Suprapubic skin (tissue), 4 donors: ENCODE measurements around the gene NSMF. TPM values are rescaled to one million over a fixed set of nuclear protein-coding genes. Genes with fewer than 3 reads are reported as not detected.
A peak's percentile ranks its signal among the peaks of the same experiment; 100 is the strongest.

ENCODE experiments used
- DNase-seq, 2 donors: peaks; one replicate each; pipeline ENCODE4 v3.0.0-alpha.2; 2019; ENCODE audit warnings: low spot score in 2 of 2
- H3K27ac ChIP-seq: fragments of 200-600 bp; sonication (generic); one replicate; pipeline ENCODE4 v1.5.1; 2019
- H3K27me3 ChIP-seq: fragments of 200-600 bp; sonication (generic); one replicate; pipeline ENCODE4 v1.5.1; 2019
- H3K36me3 ChIP-seq: fragments of 200-600 bp; sonication (generic); one replicate; pipeline ENCODE4 v1.5.1; 2019
- H3K4me1 ChIP-seq: fragments of 200-600 bp; sonication (generic); one replicate; pipeline ENCODE4 v1.5.1; 2019
- H3K4me3 ChIP-seq: fragments of 200-600 bp; sonication (generic); one replicate; pipeline ENCODE4 v1.5.1; 2019; ENCODE audit warnings: mild to moderate bottlenecking
- H3K9me3 ChIP-seq: fragments of 200-600 bp; sonication (generic); one replicate; pipeline ENCODE4 v1.5.1; 2019
- EP300 ChIP-seq: sonication (generic); formaldehyde crosslinking; IDR thresholded peaks from one replicate; pipeline ENCODE4 v1.6.1; 2017; ENCODE audit warnings: antibody characterized with exemption
- POLR2A ChIP-seq, 2 donors: fragments of 450-650 bp; IDR thresholded peaks; one replicate each; pipeline ENCODE4 v1.6.1; 2017; ENCODE audit warnings: antibody characterized with exemption in 2 of 2, mild to moderate bottlenecking in 2 of 2, moderate library complexity in 2 of 2
- POLR2AphosphoS5 ChIP-seq, 3 donors: sonication (generic); formaldehyde crosslinking; IDR thresholded peaks; one replicate each; pipeline ENCODE4 v1.6.1; 2017; ENCODE audit warnings: antibody characterized with exemption in 3 of 3
- WGBS: methylation state at CpG from one replicate; pipeline ENCODE4 v1.1.5; 2018; 5-methylcytosine and 5-hydroxymethylcytosine counted together
- total RNA-seq, 4 donors: library from RNA; depleted of rRNA; stranded (reverse); fragments of >200 nt; gene quantifications; one replicate each; pipeline ENCODE4 v1.1.0, GENCODE V29; 2016
- TF ChIP-seq, protein P1 (sequence below), 2 donors: fragments of 200-600 bp in 1 of 2; fragments of 450-650 bp in 1 of 2; sonication (generic) in 1 of 2; IDR thresholded peaks; one replicate each; pipeline ENCODE4 v1.5.1; 2016 to 2019; ENCODE audit warnings: antibody characterized with exemption in 2 of 2, mild to moderate bottlenecking in 1 of 2, moderate library complexity in 1 of 2

NSMF gene
- total RNA-seq, 4 donors from 2014 or later: 36.1 to 48.1 (median 39.8) TPM

GRCh38 chr9:137434498-137435380 is 24.4 kb downstream of the NSMF start:
- 0% methylated on average over 1 of the region's 43 CpGs for WGBS
- H3K9me3 ChIP-seq: no peaks in the 10 kb centered on the region
- peak in 1 of 2 donors; percentile 62 for DNase-seq
- no peak overlapping the region for H3K4me3 ChIP-seq
- H3K27ac ChIP-seq: no peak overlapping the region
- TF ChIP-seq, protein P1, sequence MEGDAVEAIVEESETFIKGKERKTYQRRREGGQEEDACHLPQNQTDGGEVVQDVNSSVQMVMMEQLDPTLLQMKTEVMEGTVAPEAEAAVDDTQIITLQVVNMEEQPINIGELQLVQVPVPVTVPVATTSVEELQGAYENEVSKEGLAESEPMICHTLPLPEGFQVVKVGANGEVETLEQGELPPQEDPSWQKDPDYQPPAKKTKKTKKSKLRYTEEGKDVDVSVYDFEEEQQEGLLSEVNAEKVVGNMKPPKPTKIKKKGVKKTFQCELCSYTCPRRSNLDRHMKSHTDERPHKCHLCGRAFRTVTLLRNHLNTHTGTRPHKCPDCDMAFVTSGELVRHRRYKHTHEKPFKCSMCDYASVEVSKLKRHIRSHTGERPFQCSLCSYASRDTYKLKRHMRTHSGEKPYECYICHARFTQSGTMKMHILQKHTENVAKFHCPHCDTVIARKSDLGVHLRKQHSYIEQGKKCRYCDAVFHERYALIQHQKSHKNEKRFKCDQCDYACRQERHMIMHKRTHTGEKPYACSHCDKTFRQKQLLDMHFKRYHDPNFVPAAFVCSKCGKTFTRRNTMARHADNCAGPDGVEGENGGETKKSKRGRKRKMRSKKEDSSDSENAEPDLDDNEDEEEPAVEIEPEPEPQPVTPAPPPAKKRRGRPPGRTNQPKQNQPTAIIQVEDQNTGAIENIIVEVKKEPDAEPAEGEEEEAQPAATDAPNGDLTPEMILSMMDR (IDR thresholded peaks at IDR 0.05): no peak
- H3K27me3 ChIP-seq: peaks cover 31% of the 10 kb centered on the region
- H3K4me1 ChIP-seq: peaks cover 19% of the 10 kb centered on the region
- H3K36me3 ChIP-seq: no peaks in the 10 kb centered on the region

DNA sequence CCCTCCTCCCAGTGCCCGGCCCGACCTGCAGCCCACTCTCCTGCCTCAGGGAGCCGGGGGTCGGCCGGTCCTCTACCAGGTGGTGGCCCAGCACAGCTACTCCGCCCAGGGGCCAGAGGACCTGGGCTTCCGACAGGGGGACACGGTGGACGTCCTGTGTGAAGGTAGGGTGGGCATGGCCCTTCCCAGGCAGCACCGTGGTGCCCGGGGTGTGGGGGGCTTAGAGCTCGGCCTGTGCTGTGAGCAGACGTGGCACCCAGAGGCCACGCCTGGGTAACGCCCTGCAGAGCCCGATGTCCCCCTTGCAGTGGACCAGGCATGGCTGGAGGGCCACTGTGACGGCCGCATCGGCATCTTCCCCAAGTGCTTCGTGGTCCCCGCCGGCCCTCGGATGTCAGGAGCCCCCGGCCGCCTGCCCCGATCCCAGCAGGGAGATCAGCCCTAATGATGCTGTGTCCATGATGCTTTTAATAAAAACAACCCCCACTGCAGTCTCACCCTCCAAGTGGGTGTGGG is 25.2 kb downstream of the NSMF start:
- H3K27ac ChIP-seq: no peak overlapping the region
- 92% methylated on average over 11 of the region's 26 CpGs for WGBS
- H3K36me3 ChIP-seq: no peaks in the 10 kb centered on the region
- peak in 1 of 2 donors; percentile 57 for DNase-seq
- peaks cover 19% of the 10 kb centered on the region for H3K4me1 ChIP-seq
- H3K27me3 ChIP-seq: peaks cover 31% of the 10 kb centered on the region
- no peaks in the 10 kb centered on the region for H3K9me3 ChIP-seq
- H3K4me3 ChIP-seq: no peak overlapping the region
- TF ChIP-seq POLR2AphosphoS5 (IDR thresholded peaks at IDR 0.05) (no peak), POLR2A (IDR thresholded peaks at IDR 0.05) (no peak), EP300 (no peak)
- TF ChIP-seq, protein P1 (IDR thresholded peaks at IDR 0.05): no peak

DNA sequence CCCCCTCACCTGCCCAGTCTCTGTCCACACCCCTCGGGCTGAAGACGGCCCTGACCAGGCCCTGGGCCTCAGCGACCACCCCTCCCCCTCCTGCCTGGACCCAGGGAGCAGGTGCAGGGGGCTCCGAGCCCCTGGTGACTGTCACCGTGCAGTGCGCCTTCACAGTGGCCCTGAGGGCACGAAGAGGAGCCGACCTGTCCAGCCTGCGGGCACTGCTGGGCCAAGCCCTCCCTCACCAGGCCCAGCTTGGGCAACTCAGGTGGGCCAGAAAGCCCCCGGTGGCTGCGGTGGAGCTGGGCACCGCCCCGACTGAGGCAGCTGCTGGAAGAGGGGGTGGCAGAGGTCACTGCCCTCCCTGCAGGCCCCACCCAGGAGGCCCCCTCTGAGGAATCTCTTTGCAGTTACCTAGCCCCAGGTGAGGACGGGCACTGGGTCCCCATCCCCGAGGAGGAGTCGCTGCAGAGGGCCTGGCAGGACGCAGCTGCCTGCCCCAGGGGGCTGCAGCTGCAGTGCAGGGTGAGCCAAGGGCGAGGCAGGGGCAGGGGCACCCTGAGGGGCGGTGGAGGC is 25.7 kb downstream of the NSMF start:
- H3K4me1 ChIP-seq: peaks cover 19% of the 10 kb centered on the region

DNA sequence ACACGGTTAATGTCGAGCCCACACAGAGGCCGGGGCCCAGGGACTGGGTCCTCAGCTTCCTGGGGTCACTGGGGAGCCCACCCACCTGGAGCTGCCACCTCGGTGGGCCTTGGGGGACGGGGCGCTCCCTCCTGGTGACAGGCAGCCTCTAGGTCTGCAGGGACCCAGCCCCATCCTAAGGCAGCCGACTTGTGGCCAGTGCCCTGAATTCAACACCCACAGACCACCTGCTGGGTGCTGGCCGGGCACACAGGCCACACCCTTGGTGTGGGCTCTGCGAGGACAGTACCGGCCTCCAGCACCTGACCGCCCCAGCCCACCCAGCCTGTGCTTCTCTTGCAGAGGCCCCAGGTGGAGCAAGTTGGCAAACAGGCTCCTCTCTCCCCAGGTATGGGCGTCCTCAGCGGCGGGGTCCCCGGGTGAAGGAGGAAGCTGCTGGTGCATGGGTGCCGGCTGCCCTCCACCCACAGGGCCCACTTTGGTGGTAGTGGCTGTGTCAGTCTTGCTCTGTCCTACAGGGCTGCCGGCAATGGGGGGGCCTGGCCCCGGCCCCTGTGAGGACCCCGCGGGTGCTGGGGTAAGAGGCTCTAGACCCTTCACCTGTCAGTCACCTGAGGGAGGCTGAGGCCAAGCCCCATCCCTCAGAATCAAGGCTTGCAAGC is 26.3 kb downstream of the NSMF start:
- TF ChIP-seq POLR2A (IDR thresholded peaks at IDR 0.05): no peak
- no peak for TF ChIP-seq POLR2AphosphoS5 (IDR thresholded peaks at IDR 0.05)
- TF ChIP-seq, protein P1 (IDR thresholded peaks at IDR 0.05): no peak
- no peak for TF ChIP-seq EP300
- Histone ChIP-seq H3K27me3 (peaks cover 21% of the 10 kb centered on the region), H3K4me1 (peaks cover 18% of the 10 kb centered on the region), H3K4me3 (no peak overlapping the region), H3K9me3 (no peaks in the 10 kb centered on the region), H3K27ac (no peak overlapping the region), H3K36me3 (no peaks in the 10 kb centered on the region)
- 97% methylated on average over 10 of the region's 20 CpGs for whole genome bisulfite sequencing
- DNase-seq: peak in 1 of 2 donors; percentile 63

More for the DNA sequence above, 25.7 kb downstream of the NSMF start:
- H3K4me3 ChIP-seq: no peak overlapping the region
- peaks cover 27% of the 10 kb centered on the region for H3K27me3 ChIP-seq
- no peaks in the 10 kb centered on the region for H3K36me3 ChIP-seq
- WGBS: 84% methylated on average over 9 of the region's 19 CpGs
- H3K9me3 ChIP-seq: no peaks in the 10 kb centered on the region
- TF ChIP-seq POLR2A (IDR thresholded peaks at IDR 0.05): no peak
- TF ChIP-seq EP300: no peak
- TF ChIP-seq, protein P1 (IDR thresholded peaks at IDR 0.05): no peak
- TF ChIP-seq POLR2AphosphoS5 (IDR thresholded peaks at IDR 0.05): no peak
- DNase-seq: peak in 1 of 2 donors; percentile 52
- H3K27ac ChIP-seq: no peak overlapping the region
